Ovary (tissue), 9 donors: ENCODE data around the gene CACNA1E. TPM values are rescaled to one million over a fixed set of nuclear protein-coding genes. Genes with fewer than 3 reads are reported as not detected.

ENCODE experiments used
- DNase-seq, 5 donors: peaks; one replicate each; pipeline ENCODE4 v3.0.0-alpha.2; 2019 to 2020
- H3K27ac ChIP-seq, 2 donors: fragments of 200-600 bp; one replicate each; pipeline versions ENCODE4 v1.5.1 to v1.8.0; 2019 to 2022
- H3K27me3 ChIP-seq: fragments of 200-600 bp; one replicate; pipeline ENCODE4 v1.8.0; 2022
- H3K36me3 ChIP-seq: fragments of 200-600 bp; sonication (generic); one replicate; pipeline ENCODE4 v1.5.1; 2019
- H3K4me1 ChIP-seq: one replicate; pipeline ENCODE4 v1.8.1; 2013; ENCODE audit warnings: mild to moderate bottlenecking, moderate library complexity; ENCODE audit not compliant: insufficient read depth
- H3K4me3 ChIP-seq: fragments of 200-600 bp; sonication (generic); one replicate; pipeline ENCODE4 v1.5.1; 2017
- H3K9me3 ChIP-seq, 2 donors: fragments of 200-600 bp in 1 of 2; sonication (generic) in 1 of 2; one replicate each; pipeline versions ENCODE4 v1.5.1 to v1.8.1; 2013 to 2019; ENCODE audit warnings: mild to moderate bottlenecking in 1 of 2, moderate library complexity in 1 of 2
- EP300 ChIP-seq: sonication (generic); formaldehyde crosslinking; IDR thresholded peaks from one replicate; pipeline ENCODE4 v1.6.1; 2017; ENCODE audit warnings: antibody characterized with exemption
- POLR2A ChIP-seq: fragments of 450-650 bp; IDR thresholded peaks from one replicate; pipeline ENCODE4 v1.6.1; 2017; ENCODE audit warnings: antibody characterized with exemption, mild to moderate bottlenecking, moderate library complexity
- WGBS, 3 donors: extraction: QIAGEN DNeasy Blood & Tissue Kit in 1 of 3; methylation state at CpG; one replicate each; pipeline versions ENCODE4 v1.1.5 to v1.1.7; 2013 to 2017; 5-methylcytosine and 5-hydroxymethylcytosine counted together
- intact Hi-C, 4 donors: fragments of 100-400 bp; cut with DNase I; formaldehyde crosslinking; loops; one replicate each; pipeline versions ENCODE4 v1.11.0 to v1.15.1; 2022 to 2023
- polyA plus RNA-seq, 2 donors: library from polyadenylated mRNA; stranded (reverse); fragments of 200-250 nt in 1 of 2; fragments of 350-450 nt in 1 of 2; fragmentation: Illumina TruSeq in 1 of 2; extraction: RNeasy Lipid Tissue Mini Kit (QIAGEN cat#74804) in 1 of 2; gene quantifications; one replicate each; pipeline ENCODE4 v1.2.3, GENCODE V29; 2013 to 2014
- total RNA-seq, 7 donors: library from RNA; depleted of rRNA in 2 of 7; stranded (reverse); fragments of >200 nt in 2 of 7; fragmentation: NEBNext Ultra II Directional in 3 of 7; extraction: Animal tissue kit (Norgen Biotek cat#: 25700) in 3 of 7; gene quantifications; one replicate each; pipeline versions ENCODE4 v1.1.0 to v1.2.4, GENCODE V29; 2016 to 2023
- TF ChIP-seq, protein P1 (sequence below), 3 donors: fragments of 450-650 bp in 2 of 3; fragments of 200-600 bp in 1 of 3; IDR thresholded peaks; one replicate each; pipeline versions ENCODE4 v1.5.1 to v1.8.0; 2016 to 2022; ENCODE audit warnings: antibody characterized with exemption in 3 of 3, mild to moderate bottlenecking in 1 of 3
- donor health status: DM: no; HTN: no; CAD: no; lungs with moderate emphysema.
- donor health status: DM: no; HTN: no; CAD: no.
- donor health status: Bipolar disorder and iron deficiency.
- donor health status: DM: yes; HTN: yes; CAD: no.
- donor health status: DM: no; HTN: no; CAD: no.
- donor health status: DM: yes; HTN: yes; CAD: no.

Gene CACNA1E
- total and polyA plus RNA-seq, 9 donors, result 0.01 to 0.34 (median 0.10) TPM; not detected in 3

DNA sequence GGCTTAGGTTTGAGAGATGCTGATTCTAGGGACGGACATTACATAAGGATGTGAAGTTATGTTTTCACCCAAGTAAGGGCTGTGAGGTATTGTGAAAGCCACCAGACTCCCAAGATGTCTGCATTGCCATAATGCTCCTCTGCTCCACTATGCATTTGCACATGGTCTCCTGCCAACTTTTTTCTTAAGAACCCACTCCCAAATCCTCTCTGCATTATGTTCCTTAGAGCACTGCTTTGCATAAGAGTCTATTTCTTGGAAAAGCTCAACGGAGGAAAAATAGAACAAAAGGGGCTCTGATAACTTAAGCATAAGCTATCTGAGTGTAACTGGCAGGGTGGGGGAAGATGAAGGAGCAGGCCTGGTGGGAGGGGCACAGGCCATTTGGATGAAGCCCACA, 5.0 kb upstream of the CACNA1E start:
- Histone ChIP-seq H3K4me1 (no peaks in the 10 kb centered on the region), H3K9me3 (peaks cover 0 to 6% of the 10 kb centered on the region in 2 donors), H3K4me3 (no peak overlapping the region), H3K27ac (no peak overlapping the region), H3K27me3 (no peaks in the 10 kb centered on the region), H3K36me3 (no peaks in the 10 kb centered on the region)
- DNase-seq, result no peak
- WGBS, 3 donors, result 49 to 63% (median 53%) methylated on average over 2 of the region's 2 CpGs
- no peak for TF ChIP-seq EP300
- TF ChIP-seq, protein P1, sequence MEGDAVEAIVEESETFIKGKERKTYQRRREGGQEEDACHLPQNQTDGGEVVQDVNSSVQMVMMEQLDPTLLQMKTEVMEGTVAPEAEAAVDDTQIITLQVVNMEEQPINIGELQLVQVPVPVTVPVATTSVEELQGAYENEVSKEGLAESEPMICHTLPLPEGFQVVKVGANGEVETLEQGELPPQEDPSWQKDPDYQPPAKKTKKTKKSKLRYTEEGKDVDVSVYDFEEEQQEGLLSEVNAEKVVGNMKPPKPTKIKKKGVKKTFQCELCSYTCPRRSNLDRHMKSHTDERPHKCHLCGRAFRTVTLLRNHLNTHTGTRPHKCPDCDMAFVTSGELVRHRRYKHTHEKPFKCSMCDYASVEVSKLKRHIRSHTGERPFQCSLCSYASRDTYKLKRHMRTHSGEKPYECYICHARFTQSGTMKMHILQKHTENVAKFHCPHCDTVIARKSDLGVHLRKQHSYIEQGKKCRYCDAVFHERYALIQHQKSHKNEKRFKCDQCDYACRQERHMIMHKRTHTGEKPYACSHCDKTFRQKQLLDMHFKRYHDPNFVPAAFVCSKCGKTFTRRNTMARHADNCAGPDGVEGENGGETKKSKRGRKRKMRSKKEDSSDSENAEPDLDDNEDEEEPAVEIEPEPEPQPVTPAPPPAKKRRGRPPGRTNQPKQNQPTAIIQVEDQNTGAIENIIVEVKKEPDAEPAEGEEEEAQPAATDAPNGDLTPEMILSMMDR (IDR thresholded peaks at IDR 0.05), result no peak
- no peak for TF ChIP-seq POLR2A
- intact Hi-C loops, result no loop called here

DNA sequence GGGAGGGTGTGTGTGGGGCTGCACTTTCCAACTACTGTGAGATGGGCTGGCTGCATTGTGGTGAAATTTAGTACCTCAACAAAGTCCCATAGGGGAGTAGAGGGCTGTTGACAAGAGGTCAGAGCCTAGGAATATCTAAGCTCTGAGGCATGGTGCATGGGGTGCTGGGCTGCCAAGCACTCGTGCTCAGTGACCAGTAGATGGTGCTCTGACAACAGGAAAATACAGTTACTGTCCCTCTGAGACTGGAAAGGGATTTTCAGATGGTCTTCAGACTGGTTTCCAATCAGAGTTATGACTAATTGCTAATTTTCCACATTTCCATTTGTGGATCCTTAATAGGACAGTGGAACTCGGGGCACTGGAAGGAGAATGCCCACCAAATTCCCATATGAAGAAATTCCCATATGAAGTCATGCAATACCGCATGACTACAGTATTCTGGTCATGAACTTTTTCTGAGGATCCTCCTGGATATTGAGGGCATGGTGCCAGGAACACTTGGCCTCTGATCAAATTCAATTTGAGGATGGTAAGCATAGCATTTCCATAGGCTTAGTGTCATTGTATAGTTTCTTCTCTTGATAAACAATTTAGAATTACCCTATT, 4.1 kb upstream of the CACNA1E start:
- H3K4me1 ChIP-seq, result no peaks in the 10 kb centered on the region
- intact Hi-C loops, result no loop called here
- H3K36me3 ChIP-seq, result no peaks in the 10 kb centered on the region
- H3K27ac ChIP-seq, result no peak overlapping the region
- no peak overlapping the region for H3K4me3 ChIP-seq
- no peaks in the 10 kb centered on the region for H3K27me3 ChIP-seq
- TF ChIP-seq, protein P1 (IDR thresholded peaks at IDR 0.05), result no peak
- TF ChIP-seq EP300, result no peak
- TF ChIP-seq POLR2A, result no peak
- peak in 2 of 5 donors; percentile 26 to 40 for DNase-seq
- 21 to 22% (median 22%) methylated on average over 3 of the region's 3 CpGs for WGBS, 3 donors
- H3K9me3 ChIP-seq, result peaks cover 0 to 6% of the 10 kb centered on the region in 2 donors

DNA sequence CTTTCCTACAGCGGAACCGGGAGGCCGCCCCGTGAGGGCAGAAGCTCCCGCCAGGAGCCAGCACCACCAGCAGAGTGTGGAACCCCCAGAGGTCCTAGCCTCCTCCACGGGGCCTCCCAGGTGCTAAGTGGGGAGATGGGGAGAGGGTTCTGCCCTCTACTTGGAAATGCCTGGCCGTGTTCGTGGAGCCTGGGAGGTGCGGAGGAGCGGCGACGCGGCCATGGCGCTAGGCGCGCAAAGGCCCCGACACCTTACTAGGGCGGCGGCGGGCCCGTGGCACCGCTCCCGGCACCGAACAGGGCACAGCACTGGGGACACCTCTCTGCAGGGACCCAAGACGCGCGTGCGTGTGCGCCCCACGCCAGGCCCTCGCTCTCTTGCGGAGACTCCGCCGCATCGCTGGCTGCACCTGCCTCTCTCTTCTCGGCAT, 1.3 kb upstream of the CACNA1E start:
- H3K27me3 ChIP-seq, result no peaks in the 10 kb centered on the region
- H3K9me3 ChIP-seq, result peaks cover 0 to 6% of the 10 kb centered on the region in 2 donors
- H3K4me3 ChIP-seq, result no peak overlapping the region
- TF ChIP-seq, protein P1 (IDR thresholded peaks at IDR 0.05), result no peak
- no peak for TF ChIP-seq EP300
- DNase-seq, result no peak
- H3K27ac ChIP-seq, result no peak overlapping the region
- no peaks in the 10 kb centered on the region for H3K4me1 ChIP-seq
- intact Hi-C loops, result loop anchor here in 2 of 4 donors (10.0 kb wide), 2 partner anchors 573 to 603 kb away; no protein-coding TSS in a partner anchor
- WGBS, 3 donors, result 14 to 22% (median 18%) methylated on average over 36 of the region's 36 CpGs
- no peaks in the 10 kb centered on the region for H3K36me3 ChIP-seq

DNA sequence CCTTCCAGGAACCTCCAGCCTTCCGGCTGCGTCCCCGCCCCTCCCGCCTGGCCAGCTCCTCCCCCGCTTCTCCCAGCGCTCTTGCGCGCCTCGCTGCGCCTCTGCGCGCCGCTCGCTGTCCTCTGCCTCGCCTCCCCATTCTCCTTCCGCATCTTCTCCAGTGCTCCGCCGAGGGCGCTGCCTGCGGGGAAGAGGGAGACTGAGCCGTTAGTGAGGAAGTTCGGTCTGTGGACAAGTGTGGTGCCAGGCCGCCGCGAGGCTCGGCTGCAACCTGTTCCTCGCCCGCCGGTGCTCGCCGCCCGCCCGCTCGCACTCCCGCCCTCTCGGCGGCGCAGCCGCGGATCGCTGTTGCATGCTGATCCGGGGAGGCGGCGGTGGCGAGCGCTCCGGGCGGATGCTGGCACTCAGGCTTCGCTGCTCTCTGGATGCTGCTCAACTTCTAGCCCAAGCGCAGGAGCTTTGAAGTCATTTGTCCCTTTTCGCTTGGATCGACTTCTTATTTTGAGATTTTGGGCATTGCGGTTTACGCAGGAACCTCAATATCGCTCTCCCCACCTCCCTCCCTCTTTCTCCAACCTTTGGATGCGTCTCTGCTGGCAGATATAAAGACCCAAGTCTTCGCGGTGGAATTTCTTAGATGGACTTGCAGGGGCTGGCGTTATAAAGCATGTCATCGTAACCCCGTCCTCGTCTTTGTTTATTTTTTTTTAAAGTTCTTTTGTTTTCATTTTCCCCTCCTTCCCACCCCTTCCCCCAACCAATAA, 614 bp upstream of the CACNA1E start:
- H3K27ac ChIP-seq, result no peak overlapping the region
- no peaks in the 10 kb centered on the region for H3K36me3 ChIP-seq
- WGBS, 3 donors, result 1 to 2% (median 1%) methylated on average over 48 to 62 of the region's 62 CpGs
- no peaks in the 10 kb centered on the region for H3K27me3 ChIP-seq
- H3K9me3 ChIP-seq, result peaks cover 0 to 6% of the 10 kb centered on the region in 2 donors
- DNase-seq, result no peak
- H3K4me1 ChIP-seq, result no peaks in the 10 kb centered on the region
- intact Hi-C loops, result loop anchor here in 2 of 4 donors (10.0 kb wide), 2 partner anchors 572 to 602 kb away; no protein-coding TSS in a partner anchor
- TF ChIP-seq EP300, result no peak
- TF ChIP-seq, protein P1 (IDR thresholded peaks at IDR 0.05), result no peak
- TF ChIP-seq POLR2A, result no peak
- no peak overlapping the region for H3K4me3 ChIP-seq
